ENCODE data around the gene IGSF10. TPM values are rescaled to one million over a fixed set of nuclear protein-coding genes. Genes with fewer than 3 reads are reported as not detected.
"Not testable (repeated sequence)": the region's sequence is repeated elsewhere in the genome, so short reads cannot be mapped to it uniquely, and the experiment has no call there.

The IGSF10 gene
- total RNA-seq, 1 donor from 2014 or later, result under 0.01 TPM

DNA sequence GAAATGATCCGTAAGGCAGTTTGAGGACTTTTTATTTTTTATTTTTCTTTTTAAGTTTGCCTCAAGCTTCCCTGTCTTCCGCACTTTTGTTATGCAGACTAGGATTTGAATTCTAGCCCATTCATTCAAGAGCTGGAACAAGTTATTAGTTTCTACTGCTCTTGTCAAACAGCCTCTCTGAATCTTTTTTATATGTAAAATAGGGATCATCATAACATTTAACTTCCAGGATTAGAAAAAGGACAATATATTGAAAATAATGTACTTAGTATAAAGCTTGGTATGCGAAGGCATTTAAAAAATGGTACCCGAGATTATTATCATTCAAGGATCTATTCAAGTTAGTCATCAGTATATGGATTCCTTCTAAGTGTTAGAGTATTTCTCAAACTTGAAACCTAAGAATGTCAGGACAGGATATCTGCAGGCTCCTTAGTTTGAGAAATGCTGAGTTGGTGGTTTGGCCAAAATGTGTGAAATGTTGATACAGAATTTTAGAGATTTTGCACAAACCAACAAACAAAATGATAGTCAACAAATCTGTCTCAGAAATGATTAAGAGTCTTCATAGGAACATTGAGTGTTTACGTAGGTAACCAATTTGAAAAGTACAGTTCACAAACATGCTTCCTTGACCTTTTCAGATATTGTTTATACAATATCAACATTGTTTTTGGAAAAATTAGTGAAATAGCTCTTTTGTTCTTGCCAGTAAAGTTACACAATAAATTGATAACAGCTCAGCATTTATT is 40.5 kb upstream of the IGSF10 start:
- no peaks in the 10 kb centered on the region for H3K36me3 ChIP-seq (ENCODE audit: control insufficient read depth, insufficient read depth, low read length)
- no peaks in the 10 kb centered on the region for H3K27me3 ChIP-seq (ENCODE audit: control insufficient read depth, insufficient read depth, low read length)
- TF ChIP-seq, protein P1, sequence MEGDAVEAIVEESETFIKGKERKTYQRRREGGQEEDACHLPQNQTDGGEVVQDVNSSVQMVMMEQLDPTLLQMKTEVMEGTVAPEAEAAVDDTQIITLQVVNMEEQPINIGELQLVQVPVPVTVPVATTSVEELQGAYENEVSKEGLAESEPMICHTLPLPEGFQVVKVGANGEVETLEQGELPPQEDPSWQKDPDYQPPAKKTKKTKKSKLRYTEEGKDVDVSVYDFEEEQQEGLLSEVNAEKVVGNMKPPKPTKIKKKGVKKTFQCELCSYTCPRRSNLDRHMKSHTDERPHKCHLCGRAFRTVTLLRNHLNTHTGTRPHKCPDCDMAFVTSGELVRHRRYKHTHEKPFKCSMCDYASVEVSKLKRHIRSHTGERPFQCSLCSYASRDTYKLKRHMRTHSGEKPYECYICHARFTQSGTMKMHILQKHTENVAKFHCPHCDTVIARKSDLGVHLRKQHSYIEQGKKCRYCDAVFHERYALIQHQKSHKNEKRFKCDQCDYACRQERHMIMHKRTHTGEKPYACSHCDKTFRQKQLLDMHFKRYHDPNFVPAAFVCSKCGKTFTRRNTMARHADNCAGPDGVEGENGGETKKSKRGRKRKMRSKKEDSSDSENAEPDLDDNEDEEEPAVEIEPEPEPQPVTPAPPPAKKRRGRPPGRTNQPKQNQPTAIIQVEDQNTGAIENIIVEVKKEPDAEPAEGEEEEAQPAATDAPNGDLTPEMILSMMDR (IDR thresholded peaks at IDR 0.05; ENCODE audit: insufficient read depth, low read length, poor library complexity, severe bottlenecking), result no peak
- DNase-seq (ENCODE audit: low read depth), result no peak
- H3K4me3 ChIP-seq (ENCODE audit: low read depth, low read length), result no peak overlapping the region

DNA sequence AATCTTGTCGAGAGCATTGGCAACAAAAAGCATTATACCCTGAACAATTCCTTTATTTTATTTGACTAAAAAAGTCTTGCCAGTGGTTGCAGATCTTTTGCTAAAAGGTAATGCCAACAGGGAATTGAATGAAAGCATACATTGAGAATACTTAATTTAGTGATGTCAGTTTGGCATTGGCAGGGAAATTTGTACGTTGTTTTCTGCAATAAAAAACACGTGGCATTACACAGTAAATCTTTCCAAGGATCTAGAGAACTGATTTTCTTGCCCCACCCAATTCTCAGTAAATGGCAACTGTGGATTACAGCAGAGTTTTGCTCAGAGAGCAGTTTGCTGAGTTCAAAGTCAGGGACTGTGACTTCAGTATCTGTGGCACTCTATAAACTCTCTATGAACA is 38.3 kb upstream of the IGSF10 start:
- TF ChIP-seq, protein P1 (IDR thresholded peaks at IDR 0.05; ENCODE audit: insufficient read depth, low read length, poor library complexity, severe bottlenecking), result no peak
- Histone ChIP-seq H3K36me3 (ENCODE audit: control insufficient read depth, insufficient read depth, low read length) (no peaks in the 10 kb centered on the region), H3K27me3 (ENCODE audit: control insufficient read depth, insufficient read depth, low read length) (no peaks in the 10 kb centered on the region), H3K4me3 (ENCODE audit: low read depth, low read length) (no peak overlapping the region)
- no peak for DNase-seq (ENCODE audit: low read depth)

DNA sequence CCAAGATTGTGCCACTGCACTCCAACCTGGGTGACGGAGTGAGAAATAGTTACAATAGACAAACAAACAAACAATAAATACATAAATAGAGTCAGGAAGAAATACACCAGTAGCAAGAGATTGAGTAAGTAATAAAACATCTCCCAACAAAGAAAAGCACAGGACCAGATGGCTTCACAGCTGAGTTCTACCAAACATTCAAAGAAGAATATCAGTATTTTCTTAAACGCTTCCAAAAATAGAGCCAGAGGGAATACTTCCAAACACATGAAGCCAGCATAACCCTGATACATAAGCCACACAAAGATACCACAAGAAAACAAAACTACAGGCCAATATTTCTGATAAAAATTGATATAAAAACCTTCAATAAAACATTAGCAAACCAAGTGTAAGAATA is 30.7 kb upstream of the IGSF10 start:
- DNase-seq (ENCODE audit: low read depth), result no peak
- TF ChIP-seq, protein P1 (IDR thresholded peaks at IDR 0.05; ENCODE audit: insufficient read depth, low read length, poor library complexity, severe bottlenecking), result no peak
- H3K36me3 ChIP-seq (ENCODE audit: control insufficient read depth, insufficient read depth, low read length), result no peaks in the 10 kb centered on the region
- H3K27me3 ChIP-seq (ENCODE audit: control insufficient read depth, insufficient read depth, low read length), result no peaks in the 10 kb centered on the region
- H3K4me3 ChIP-seq (ENCODE audit: low read depth, low read length), result no peak overlapping the region

DNA sequence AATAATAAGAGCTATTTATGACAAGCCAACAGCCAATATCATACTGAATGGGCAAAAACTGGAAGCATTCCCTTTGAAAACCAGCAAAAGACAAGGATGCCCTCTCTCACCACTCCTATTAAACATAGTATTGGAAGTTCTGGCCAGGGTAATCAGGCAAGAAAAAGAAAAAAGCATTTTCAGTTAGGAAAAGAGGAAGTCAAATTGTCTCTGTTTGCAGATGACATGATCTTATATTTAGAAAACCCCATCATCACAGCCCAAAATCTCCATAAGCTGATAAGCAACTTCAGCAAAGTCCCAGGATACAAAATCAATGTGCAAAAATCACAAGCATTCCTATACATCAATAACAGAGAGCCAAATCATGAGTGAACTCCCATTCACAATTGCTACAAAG is 27.0 kb upstream of the IGSF10 start:
- H3K36me3 ChIP-seq (ENCODE audit: control insufficient read depth, insufficient read depth, low read length); DNase-seq (ENCODE audit: low read depth); H3K4me3 ChIP-seq (ENCODE audit: low read depth, low read length); H3K27me3 ChIP-seq (ENCODE audit: control insufficient read depth, insufficient read depth, low read length): not testable (repeated sequence)

DNA sequence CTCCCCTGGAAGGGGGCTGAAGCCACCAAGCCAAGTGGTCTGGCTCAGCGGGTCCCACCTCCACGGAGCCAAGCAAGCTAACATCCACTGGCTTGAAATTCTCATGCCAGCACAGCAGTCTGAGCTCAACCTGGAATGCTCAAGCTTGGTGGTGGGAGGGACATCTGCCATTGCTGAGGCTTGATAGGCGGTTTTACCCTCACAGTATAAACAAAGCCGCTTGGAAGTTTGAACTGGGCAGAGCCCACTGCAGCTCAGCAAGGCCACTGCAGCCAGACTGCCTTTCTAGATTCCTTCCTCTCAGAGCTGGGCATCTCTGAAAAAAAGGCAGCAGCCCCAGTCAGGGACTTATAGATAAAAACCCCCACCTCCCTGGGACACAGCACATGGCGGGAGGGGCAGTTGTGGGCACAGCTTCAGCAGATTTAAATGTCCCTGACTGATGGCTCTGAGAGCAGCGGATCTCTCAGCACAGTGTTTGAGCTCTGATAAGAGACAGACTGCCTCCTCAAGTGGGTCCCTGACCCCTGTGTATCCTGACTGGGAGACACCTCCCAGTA is 23.2 kb upstream of the IGSF10 start:
- no peaks in the 10 kb centered on the region for H3K36me3 ChIP-seq (ENCODE audit: control insufficient read depth, insufficient read depth, low read length)
- TF ChIP-seq, protein P1 (IDR thresholded peaks at IDR 0.05; ENCODE audit: insufficient read depth, low read length, poor library complexity, severe bottlenecking), result no peak
- no peaks in the 10 kb centered on the region for H3K27me3 ChIP-seq (ENCODE audit: control insufficient read depth, insufficient read depth, low read length)
- no peak overlapping the region for H3K4me3 ChIP-seq (ENCODE audit: low read depth, low read length)
- DNase-seq (ENCODE audit: low read depth), result no peak

DNA sequence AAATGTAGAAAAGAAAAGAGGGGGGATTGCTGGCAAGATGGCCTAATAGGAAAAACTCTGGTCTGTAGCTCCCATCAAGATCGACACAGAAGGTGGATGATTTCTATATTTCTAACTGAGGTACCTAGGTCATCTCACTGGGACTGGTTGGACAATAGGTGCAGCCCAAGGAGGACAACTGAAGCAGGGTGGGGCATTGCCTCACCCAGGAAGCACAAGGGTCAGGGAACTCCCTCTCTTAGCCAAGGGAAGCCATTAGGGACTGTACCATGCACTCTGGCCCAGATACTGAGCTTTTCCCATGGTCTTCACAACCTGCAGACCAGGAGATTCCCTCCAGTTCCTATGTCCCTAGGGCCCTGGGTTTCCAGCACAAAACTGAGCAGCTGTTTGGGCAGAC is 22.6 kb upstream of the IGSF10 start:
- Histone ChIP-seq H3K27me3 (ENCODE audit: control insufficient read depth, insufficient read depth, low read length) (no peaks in the 10 kb centered on the region), H3K36me3 (ENCODE audit: control insufficient read depth, insufficient read depth, low read length) (no peaks in the 10 kb centered on the region), H3K4me3 (ENCODE audit: low read depth, low read length) (no peak overlapping the region)
- TF ChIP-seq, protein P1 (IDR thresholded peaks at IDR 0.05; ENCODE audit: insufficient read depth, low read length, poor library complexity, severe bottlenecking), result no peak
- DNase-seq (ENCODE audit: low read depth), result no peak
